Left lobe of liver (tissue), 2 donors: ENCODE data around the gene ZDHHC21. TPM values are rescaled to one million over a fixed set of nuclear protein-coding genes. Genes with fewer than 3 reads are reported as not detected.
"Not testable (repeated sequence)": the region's sequence is repeated elsewhere in the genome, so short reads cannot be mapped to it uniquely, and the experiment has no call there.

Experiments used
- ATAC-seq: fragments of 200-7000 bp; cut with Tn5 transposase; one replicate; pipeline ENCODE4 v1.9.1; 2020; ENCODE audit warnings: mild to moderate bottlenecking, moderate library complexity
- DNase-seq: peaks from one replicate; pipeline ENCODE4 v3.0.0-alpha.2; 2020; ENCODE audit warnings: low spot score
- total RNA-seq: library from RNA; stranded (reverse); gene quantifications from one replicate; pipeline ENCODE4 v1.2.1, GENCODE V29; 2021
- donor health status: DM: no; HTN: no; CAD: no; lungs with moderate emphysema.
- donor health status: DM: no; HTN: yes; CAD: no.

Gene ZDHHC21
- total RNA-seq, 1 donor from 2014 or later, result 3.0 TPM

DNA sequence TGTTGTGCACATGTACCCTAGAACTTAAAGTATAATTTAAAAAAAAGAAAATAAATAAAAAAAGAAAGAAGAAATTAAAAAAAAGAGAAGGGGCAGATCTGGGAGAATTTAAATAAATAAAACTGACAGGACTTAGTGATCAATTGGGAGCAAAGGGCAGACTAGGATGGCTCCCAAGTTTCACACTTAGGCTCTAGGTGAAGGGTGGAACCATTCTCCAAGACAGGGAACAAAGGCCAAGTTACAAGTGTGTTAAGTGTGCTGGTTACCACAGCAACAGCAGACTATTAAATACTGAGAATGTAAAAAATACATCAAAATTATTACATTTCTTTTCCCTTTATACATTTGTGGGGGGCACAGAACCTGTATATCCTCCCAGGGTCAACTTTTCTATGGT, 7.1 kb downstream of the ZDHHC21 start:
- DNase-seq (no peak), ATAC-seq (no peak)

DNA sequence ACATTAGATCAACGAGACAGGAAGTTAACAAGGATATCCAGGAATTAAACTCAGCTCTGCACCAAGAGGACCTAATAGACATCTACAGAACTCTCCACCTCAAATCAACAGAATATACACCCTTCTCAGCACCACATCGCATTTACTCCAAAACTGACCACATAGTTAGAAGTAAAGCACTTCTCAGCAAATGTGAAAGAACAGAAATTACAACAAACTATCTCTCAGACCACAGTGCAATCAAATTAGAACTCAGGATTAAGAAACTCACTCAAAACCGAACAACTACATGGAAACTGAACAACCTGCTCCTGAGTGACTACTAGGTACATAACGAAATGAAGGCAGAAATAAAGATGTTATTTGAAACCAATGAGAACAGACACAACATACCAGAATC, 10.6 kb downstream of the ZDHHC21 start:
- not testable (repeated sequence) for ATAC-seq, DNase-seq

DNA sequence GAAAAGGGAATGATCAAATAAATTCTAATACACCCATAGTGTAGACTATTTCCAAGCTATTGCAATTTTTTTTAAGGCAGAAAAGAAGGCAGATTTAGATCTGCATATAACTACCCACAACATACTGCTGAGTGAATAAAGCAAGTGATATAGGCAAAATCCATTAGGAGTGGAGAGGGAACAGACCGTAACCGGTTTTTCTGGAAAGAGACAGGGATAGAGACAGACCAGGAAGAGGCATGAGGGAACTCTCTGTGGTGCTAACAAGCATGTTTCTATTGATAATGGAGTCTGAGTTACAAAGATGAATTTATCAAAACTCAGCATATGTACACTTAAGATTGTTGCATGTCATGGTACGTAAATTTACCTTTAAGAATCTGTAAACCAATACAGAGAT, 14.5 kb downstream of the ZDHHC21 start:
- no peak for ATAC-seq
- DNase-seq, result no peak

DNA sequence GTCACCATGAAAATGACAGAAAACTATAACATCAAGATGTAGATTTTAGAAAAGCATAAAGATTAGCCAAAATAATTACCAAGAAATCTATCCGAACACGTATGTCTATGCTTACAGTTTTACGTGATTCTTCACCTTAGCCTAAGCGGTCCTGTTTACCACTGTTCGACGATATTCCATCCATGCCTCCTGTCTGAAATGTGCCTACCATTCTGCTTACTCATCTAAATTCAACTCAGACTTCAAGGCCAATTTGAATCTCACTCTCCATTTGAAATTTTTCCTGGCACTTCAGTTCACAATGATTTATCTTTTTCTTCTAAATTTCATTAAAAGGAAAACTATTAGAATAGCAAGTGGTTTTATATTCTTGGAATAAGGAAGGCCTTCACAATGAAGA, 15.4 kb downstream of the ZDHHC21 start:
- DNase-seq, result no peak
- no peak for ATAC-seq

DNA sequence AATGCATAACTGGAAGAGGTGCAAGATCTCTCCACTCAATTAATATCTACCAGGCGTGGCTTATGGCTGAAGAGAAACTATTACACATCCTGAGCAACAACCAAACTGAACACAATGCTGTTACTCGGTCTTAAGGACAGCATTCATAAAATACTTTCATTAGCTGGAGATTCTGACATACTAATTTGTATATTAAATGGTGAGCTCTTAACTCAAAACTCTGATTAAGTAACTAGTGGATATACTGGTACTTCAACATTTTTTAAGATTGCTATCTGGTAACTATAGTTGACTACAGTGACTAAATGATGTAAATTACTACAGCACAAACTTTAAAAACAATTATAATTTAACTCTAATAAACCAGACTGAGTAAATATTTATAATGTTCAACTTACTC, 15.8 kb downstream of the ZDHHC21 start:
- ATAC-seq (no peak), DNase-seq (no peak)

DNA sequence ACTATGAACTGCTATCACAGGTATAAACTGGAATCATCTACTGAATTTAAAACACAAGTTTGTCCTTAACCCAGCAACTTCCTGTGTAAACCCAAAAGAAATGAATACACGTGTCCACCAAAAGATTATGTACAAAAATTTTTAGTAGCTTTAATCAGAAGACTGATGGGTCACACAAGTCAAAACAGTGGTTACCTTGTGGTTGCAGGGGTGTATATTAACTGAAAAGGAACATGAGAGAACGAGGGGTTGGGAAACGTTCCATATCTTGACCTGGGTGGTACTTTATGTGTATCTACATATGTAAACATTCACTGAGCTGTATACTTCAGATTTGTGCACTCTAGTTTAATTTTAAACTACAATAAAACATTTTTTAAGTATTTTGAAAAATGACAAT, 18.6 kb downstream of the ZDHHC21 start:
- DNase-seq, result no peak
- no peak for ATAC-seq

DNA sequence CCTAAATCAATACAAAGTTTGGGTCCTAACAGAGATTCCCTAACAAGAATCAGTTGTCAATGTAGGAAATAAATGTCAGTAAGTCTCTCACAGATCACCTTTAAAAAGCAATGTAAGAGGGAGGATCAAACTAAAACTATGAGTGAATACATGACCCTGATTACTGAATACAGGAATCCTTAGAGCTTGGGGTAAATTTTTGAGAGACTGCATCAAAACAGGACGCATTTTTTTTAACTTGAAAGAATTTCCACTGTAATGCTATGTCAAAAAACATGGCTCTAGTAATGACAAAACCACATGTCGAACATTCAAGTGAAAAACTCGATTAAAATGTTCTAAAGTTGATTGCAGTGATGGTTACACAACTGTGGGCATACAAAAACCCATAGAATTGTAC, 21.9 kb downstream of the ZDHHC21 start:
- ATAC-seq (no peak), DNase-seq (no peak)

DNA sequence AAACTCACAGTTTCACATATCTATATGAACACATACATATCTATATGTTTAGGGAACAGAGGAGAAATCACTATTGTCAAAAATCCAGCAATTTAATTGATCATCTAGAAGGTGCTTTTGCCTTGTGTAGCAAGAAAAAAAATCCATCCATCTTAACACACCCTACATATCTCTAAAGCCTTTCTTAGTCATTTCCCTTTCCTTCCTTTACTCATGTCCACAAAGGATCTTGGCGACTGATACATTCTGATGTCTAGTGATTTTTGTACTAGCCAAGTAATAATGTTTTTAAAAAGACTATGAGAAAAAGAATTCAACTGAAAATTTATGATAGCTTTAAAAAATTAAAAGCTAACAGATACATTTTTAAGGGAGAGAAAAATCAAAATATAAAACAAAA, 22.5 kb downstream of the ZDHHC21 start:
- no peak for DNase-seq
- no peak for ATAC-seq

DNA sequence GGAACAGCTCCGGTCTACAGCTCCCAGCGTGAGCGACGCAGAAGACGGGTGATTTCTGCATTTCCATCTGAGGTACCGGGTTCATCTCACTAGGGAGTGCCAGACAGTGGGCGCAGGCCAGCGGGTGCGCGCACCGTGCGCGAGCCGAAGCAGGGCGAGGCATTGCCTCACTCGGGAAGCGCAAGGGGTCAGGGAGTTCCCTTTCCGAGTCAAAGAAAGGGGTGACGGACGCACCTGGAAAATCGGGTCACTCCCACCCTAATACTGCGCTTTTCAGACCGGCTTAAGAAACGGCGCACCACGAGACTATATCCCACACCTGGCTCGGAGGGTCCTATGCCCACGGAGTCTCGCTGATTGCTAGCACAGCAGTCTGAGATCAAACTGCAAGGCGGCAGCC, 29.2 kb downstream of the ZDHHC21 start:
- ATAC-seq, DNase-seq: not testable (repeated sequence)

DNA sequence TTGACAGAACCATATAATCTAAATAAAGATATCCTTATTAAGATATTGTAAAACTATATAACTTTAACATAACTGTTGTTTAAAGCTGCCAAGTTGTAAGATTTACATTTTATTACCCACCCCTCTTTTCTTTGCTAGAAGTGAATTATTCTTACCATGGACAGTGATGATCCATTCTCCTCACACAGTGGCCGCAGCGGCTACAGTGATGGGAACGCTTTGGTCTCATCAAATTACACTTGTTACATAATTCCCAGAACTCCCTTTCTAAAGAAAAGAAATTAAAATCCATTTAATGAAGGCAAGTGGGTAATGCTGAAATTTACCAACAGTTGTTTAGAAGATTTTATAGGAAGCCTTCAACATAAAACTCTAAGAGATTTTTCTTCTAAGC, 31.2 kb downstream of the ZDHHC21 start:
- no peak for ATAC-seq
- no peak for DNase-seq

DNA sequence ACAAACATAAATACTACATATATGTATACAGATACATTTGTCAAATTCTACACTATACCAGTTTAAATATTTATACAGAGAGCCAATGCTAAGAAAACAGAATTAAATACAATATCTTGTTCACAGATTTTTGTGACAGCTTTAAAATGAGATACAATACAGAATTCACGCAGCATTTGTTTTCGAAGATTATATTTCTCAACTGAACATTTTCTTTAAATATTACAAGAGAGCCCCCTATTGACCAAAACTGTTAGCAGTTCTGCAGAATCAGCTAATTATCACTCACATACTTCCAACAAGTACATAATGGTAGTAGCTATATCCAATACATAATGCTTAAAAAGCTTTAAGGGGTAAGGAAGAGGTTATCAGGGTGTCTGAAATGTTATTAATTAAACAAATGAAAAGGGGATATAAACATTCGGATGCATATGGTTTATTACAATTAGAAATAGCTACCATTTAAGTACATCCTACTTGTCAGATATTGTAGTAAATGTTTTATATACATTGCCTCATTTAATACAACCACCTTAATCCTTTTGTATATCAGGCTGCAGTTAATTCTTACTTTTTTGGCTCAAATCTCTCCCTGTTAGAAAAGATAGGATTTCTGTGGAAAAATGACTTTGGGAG, 31.7 kb downstream of the ZDHHC21 start:
- DNase-seq (no peak), ATAC-seq (peak; percentile 60)

DNA sequence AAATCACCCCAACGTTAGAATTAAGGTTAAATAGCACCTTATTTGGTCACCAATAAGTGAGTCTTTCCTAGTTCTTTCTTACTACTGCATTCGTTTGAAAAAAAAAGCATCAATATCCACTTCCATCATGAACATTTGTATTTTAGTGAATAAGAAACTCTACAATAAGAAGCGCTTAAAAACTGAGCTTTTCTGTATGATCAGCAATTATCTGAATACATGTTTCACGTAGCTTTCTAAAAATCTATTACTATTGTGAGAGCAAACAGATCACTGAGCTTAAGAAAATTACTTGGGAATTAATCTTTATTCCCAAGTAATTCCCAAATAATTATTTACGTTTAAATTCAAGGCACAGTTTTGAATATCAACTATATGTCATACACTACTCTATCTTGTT, 32.5 kb downstream of the ZDHHC21 start:
- no peak for ATAC-seq
- no peak for DNase-seq

DNA sequence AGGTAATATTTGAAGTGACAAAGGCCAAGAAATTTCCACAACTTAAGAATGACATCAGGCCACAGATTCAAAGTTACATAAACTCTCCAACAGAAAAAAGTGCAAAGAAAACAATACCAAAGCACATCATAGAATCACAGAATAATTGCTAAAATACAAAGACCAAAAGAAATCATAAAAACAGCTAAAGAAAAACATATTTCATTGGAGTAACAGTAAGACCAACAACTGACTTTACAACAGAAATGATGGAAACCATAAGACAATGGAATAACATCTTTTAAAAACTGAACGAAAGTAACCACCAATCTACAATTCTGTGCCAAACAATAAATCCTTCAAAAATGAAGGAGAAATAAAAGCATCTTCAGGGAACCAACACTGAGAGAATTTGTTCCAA, 38.3 kb downstream of the ZDHHC21 start:
- ATAC-seq (no peak), DNase-seq (no peak)

DNA sequence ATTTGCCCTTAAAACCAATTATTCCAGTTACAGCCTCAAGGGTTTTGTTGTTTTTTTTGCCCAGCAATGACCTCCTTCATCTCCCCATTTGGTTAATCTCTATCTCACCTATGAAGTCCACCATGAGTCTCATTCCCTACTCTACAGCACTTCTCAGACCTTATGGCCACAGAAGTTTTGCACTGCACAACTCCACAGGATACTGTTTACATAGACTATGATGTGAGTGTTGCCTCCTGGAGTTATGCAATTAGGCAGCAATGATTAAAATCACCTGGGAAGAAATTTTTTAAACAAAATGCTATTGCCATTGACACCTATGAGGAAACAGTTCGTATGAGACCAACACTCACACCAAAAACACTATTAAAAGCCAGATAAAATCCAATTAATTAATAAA, 39.7 kb downstream of the ZDHHC21 start:
- DNase-seq, result no peak
- peak; percentile 37 for ATAC-seq

DNA sequence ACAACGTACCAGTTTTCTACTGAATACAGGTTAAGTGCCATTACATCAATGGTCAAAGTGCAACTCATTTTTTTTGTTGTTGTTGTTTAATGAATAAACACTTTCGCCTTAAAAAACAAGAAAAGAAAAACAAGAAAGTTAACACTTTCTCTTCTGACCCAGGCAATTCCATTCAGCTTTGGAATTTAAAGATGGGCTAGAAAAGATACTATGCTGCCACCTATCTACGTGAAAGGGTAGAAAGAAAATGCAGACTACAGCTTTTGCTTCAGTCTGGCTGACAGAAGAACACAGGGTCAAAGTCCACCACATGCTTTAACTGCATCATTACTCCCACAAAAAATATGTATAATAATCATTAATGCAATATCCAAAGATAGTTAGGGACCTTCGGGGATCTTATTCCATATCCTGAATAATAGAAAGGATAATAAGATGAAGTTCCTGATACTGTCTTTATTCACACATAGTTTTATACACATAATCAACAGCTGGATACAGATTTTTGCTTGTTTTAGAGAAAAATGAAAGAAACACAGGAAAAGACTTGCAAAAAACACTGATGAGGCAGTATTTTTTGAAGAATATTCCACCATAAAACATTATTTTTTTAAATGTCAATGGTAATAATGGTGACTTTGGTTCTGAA, 40.4 kb downstream of the ZDHHC21 start:
- DNase-seq (no peak), ATAC-seq (peak; percentile 95)

DNA sequence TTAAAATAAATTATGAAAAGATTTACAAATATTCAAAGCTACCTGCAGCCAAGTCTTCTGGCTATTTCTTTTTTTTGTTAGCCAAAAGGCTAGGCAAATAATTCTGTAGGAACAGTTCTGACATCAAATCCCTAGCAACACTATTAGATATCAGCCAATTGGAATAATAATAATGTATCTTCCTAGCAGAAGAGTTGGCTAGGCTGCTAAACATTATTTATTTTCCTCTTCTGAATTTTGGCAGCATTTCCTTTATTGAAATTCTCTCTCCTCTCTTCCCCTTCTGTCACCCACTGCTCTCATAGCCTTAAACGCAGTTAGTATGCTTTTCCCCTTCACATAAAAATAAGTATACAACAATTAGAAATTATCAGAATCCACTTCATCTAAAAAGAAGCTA, 42.6 kb downstream of the ZDHHC21 start:
- ATAC-seq, result no peak
- no peak for DNase-seq

DNA sequence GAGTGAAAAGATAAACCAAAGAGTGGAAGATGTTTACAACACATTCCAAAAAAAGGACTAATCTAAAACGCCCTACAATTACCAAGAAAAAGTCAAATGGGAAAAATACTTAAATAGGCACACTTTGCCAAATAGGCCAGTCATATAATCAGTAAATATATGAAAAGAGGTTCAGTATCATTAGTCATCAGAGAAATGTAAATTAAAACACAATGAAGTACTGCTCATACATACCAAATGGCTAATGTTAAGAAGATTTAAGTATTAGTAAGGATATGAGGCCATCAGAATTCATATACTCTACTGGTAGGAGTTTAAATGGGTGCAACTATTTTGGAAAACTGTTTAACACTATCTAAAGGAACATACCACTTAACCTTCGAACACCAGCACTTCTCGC, 47.6 kb downstream of the ZDHHC21 start:
- DNase-seq, result no peak
- no peak for ATAC-seq

DNA sequence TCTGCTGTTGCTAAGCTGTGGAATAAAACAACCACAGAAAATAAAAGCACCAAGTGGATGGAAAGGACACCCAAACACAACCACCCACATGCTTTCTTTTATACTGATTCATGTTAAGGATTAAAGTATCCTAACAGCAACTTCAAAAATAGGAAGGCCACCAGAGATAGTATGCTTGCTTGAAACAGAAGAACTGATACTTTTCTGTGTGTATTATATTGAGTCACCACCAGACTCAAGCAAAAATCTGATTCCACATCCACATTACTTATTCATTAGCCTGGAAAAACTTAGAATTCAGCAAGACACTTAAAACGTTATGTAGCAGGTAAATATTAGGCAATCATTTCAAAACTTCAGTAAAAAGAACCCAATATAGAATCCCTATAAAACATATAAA, 52.3 kb downstream of the ZDHHC21 start:
- no peak for DNase-seq
- ATAC-seq, result no peak

DNA sequence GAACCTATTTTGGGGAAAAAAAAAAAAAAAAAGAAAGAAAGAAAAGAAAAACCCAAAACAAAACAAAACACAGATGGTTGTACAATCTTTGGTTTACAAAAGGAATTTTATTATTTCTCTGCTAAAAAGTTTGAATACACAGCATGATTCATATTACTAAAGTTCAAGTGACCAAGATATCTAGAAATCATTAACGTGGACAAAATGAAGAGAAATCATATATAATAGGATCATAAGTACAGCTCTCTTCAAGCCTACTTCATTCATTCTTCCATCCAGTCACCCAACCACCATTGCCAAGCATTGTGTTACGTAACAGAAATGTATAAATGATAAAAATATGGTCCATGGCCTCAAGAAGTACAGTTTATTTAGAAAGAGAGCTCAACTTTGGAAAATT, 52.9 kb downstream of the ZDHHC21 start:
- DNase-seq (no peak), ATAC-seq (no peak)

DNA sequence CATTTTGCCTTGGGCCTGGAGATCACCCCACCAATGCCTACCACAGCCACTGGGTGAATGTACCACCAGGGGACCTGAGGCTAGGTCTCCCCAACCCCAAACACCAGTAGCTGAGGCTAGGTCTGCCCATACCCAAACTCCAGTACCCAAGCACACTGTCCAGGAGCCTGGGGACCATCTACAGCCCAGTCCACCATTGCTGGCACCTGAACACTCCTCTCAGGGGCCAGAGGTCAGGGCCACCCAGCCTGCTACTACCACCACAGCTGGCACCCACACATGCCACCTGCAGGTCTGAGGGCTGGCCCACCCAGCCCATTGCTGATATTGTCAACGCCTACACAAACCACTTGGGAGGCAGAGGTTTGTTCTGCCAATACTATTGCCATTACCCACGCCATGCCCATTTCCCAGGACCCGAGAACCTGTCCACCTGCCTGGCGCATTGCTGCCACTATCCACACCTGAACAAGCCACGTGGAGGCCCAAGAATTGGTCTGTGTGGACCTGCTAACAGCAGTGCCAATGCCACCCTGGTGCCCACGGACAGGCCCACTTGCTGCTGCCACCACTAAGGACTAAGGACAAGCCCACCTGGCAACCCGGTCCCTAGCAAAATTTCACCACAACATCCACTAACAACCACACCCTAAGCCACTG, 59.2 kb downstream of the ZDHHC21 start:
- DNase-seq (no peak), ATAC-seq (no peak)

DNA sequence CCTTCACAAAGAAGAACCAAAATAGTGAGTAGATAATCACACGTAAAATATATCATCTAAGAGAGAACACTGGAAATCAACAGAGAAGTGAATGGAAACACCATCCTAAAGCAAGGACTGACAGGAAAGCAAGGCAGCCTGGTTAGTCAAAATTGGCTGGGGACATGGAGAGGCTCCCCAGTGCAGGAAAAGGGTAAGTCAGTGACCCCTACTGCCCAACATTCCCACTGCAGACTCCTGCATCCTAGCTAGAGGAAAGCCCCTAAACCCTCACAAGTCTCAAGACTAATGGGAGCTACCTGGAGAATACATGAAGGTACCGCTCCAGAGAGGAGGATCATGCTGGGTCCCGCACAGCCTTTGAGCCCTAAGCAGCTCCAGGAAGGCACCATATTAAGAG, 60.1 kb downstream of the ZDHHC21 start:
- DNase-seq, result no peak
- no peak for ATAC-seq

DNA sequence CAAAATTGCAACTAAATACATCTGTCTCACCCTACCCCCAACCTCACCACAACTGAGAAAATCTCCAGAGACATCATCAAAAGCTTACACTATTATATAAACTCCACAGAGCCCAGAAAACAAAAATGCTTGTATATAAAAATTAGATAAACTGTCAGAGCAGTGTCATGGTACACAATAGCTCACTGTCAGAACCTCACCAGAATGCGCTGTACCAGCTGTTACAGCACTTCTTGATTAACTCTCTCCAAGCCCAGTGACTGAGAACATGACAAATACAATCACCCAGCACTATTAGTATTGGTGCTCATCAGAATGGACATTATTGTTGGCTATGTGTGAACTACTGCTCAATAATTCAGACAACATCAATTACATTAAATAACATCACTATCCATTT, 65.7 kb downstream of the ZDHHC21 start:
- no peak for ATAC-seq

More for the DNA sequence above, 65.7 kb downstream of the ZDHHC21 start:
- no peak for DNase-seq
